ENCODE measurements around the gene CROCC.
A peak's percentile ranks its signal among the peaks of the same experiment; 100 is the strongest.

DNA sequence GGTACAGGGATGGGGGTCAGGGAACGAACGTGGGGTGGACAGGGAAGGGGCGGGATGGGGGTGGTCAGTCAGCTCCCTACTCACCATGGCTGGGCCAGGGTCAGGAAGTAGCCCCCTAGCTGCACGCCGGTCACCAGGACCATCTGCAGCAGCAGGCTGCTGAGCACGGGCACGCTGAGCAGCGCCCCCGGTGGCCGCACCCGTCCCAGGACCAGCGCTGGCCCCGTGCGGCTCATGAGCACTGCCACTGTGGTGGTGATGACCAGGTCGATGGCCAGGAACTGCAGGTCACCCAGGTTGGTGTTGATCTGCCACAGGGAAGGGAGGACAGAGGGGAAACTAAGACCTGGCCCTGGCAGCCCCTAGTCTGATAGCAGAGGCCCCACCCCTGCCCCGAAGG is 65.2 kb downstream of the CROCC start:
- TF ChIP-seq CTCF (IDR thresholded peaks at IDR 0.05): peak; percentile 35
- TF ChIP-seq CHD2 (IDR thresholded peaks at IDR 0.05; ENCODE audit: low read length, partially characterized antibody): no peak
- no peak for TF ChIP-seq EP300 (IDR thresholded peaks at IDR 0.05)
- TF ChIP-seq ZSCAN20 (CRISPR knock-in tag; IDR thresholded peaks at IDR 0.05): no peak
- TF ChIP-seq, protein P1, sequence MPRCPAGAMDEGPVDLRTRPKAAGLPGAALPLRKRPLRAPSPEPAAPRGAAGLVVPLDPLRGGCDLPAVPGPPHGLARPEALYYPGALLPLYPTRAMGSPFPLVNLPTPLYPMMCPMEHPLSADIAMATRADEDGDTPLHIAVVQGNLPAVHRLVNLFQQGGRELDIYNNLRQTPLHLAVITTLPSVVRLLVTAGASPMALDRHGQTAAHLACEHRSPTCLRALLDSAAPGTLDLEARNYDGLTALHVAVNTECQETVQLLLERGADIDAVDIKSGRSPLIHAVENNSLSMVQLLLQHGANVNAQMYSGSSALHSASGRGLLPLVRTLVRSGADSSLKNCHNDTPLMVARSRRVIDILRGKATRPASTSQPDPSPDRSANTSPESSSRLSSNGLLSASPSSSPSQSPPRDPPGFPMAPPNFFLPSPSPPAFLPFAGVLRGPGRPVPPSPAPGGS (IDR thresholded peaks at IDR 0.05): no peak
- TF ChIP-seq KDM1A (IDR thresholded peaks at IDR 0.05; ENCODE audit: low read depth): no peak
- TF ChIP-seq EHMT2 (IDR thresholded peaks at IDR 0.05; ENCODE audit: low read depth): no peak
- TF ChIP-seq, protein P2, sequence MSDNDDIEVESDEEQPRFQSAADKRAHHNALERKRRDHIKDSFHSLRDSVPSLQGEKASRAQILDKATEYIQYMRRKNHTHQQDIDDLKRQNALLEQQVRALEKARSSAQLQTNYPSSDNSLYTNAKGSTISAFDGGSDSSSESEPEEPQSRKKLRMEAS (IDR thresholded peaks at IDR 0.05): no peak
- TF ChIP-seq GATA3 (IDR thresholded peaks at IDR 0.05; ENCODE audit: borderline replicate concordance): no peak
- TF ChIP-seq POLR2A (IDR thresholded peaks at IDR 0.05; ENCODE audit: low read length): no peak
- no peak for TF ChIP-seq SREBF2 (IDR thresholded peaks at IDR 0.05)
- TF ChIP-seq, protein P3, sequence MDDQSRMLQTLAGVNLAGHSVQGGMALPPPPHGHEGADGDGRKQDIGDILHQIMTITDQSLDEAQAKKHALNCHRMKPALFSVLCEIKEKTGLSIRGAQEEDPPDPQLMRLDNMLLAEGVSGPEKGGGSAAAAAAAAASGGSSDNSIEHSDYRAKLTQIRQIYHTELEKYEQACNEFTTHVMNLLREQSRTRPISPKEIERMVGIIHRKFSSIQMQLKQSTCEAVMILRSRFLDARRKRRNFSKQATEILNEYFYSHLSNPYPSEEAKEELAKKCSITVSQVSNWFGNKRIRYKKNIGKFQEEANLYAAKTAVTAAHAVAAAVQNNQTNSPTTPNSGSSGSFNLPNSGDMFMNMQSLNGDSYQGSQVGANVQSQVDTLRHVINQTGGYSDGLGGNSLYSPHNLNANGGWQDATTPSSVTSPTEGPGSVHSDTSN (IDR thresholded peaks at IDR 0.05): no peak
